ENCODE data around the gene TAF5.

GRCh38 chr10:103431902-103432301 lies 64.1 kb downstream of the TAF5 start:
- no peak for TF ChIP-seq EGR1 (IDR thresholded peaks at IDR 0.05)
- TF ChIP-seq CREB1 (IDR thresholded peaks at IDR 0.05; ENCODE audit: low read depth): no peak
- no peak for TF ChIP-seq RAD21 (IDR thresholded peaks at IDR 0.05; ENCODE audit: low read depth)
- no peak for TF ChIP-seq MAX (IDR thresholded peaks at IDR 0.05)
- no peak for TF ChIP-seq TEAD4 (IDR thresholded peaks at IDR 0.05)
- TF ChIP-seq EP300 (IDR thresholded peaks at IDR 0.05; ENCODE audit: borderline replicate concordance): no peak
- no peak for TF ChIP-seq TAF1 (IDR thresholded peaks at IDR 0.05; ENCODE audit: low read depth)
